Activated T-cell treated with anti-CD3 and anti-CD28 coated beads for 48 hours (primary cell): ENCODE results near the gene CERS3.

Experiments
- DNase-seq: peaks from one replicate; pipeline ENCODE4 v3.0.0-alpha.2; 2020; ENCODE audit warnings: low read depth

CERS3 gene

DNA sequence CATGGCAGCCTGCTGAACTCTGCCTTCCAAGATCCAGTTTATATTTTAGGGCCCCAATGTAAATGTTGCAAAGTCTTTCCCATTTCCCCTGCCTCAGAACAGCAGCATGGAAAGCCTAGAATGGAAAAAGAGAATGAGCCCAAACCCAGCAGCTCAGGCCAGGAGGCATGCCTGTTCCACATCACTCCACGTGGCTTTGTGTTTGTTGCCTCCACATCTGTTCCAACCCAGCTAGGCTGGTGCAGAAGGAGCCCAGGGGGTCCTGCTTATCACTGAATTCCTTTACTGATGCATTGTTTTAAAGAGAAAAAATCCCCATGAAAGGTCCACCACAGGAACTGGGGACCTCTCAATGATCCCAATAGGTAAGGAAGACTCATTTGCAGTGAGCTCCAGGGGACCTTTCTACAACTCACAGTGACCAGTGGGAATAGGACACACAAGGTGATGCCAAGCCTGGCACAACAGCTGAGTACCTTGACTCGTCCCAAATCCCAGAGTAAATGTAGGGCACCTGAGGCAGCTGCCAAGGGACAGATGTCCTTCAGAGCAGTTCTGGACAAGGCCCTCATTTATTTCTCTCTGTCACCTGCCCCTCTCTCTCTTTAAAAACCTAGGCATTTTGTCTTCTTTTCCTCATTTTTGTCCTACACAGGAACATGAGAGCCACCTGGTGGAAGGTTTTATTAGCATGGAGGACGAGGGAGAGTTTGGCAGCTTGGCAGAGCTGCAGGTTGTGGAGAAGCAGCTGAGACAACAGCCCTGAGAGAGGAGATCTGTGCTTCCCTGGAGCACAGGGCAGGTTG lies 145.2 kb downstream of the CERS3 start:
- DNase-seq, result no peak

DNA sequence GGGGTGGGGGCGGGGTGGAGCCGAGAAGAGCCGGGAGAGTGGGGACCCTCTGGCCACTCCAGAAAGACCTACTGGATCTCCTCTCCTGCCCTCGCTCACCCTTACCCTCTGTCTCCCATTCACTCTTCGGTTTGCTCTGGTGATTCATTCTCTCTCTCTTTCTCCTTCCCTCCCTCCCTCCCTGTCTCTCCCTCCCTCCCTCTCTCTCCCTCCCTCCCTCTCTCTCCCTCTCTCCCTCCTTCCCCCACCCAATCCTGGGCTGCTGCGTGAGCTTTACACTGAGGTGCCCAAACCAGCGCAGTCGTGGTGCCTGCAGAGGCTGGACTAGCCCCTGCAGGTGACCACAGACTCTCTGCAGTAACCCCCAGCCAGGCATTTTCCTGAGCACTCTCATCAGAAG lies 154.8 kb downstream of the CERS3 start:
- no peak for DNase-seq

GRCh38 chr15:100373120-100373896 lies 155.4 kb downstream of the CERS3 start:
- no peak for DNase-seq

DNA sequence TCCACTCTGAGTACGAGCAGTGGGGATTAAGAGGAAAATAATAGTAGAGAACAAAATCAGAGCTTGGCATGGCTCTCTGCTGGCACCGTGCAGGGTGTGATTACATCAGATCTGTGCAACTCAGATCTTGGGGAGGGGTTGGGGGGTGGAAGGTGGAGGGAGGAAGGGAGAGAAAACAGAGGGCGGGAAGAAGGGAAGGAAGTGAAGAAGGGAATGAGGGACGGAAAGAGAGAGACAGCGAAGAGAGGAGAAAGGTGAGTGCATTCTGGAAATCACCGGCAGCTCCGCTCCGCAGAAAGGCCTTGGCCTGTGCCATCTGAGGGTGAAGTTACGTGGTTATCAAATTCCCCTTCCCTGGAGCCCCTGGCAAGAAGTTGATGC lies 156.0 kb downstream of the CERS3 start:
- DNase-seq, result no peak

- no peak for DNase-seq
Measured at GRCh38 chr15:100355342-100355741, 173.4 kb downstream of the CERS3 start.

DNA sequence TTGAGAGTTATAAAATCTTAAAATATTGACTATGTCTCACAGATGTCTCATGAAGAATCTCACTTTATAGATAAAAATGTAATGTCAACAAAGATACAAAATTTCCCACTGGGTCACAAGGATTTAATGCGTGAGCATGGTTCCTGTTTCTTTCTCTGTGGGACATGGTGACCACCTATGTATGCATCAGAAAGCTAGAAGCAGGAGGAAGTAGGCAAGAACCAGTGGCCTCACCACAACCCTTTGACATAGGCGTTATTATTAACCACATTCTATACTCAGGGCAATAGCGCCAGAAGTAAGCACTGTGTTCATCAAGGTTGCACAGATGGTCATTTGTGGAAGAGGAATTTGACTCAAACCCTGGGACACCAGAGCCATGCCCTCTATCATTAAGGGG lies 175.3 kb downstream of the CERS3 start:
- no peak for DNase-seq

GRCh38 chr15:100350434-100351226 lies 178.1 kb downstream of the CERS3 start:
- no peak for DNase-seq
